ENCODE data around the gene SYCP2.
"Not testable (repeated sequence)": the region's sequence is repeated elsewhere in the genome, so short reads cannot be mapped to it uniquely, and the experiment has no call there.

DNA sequence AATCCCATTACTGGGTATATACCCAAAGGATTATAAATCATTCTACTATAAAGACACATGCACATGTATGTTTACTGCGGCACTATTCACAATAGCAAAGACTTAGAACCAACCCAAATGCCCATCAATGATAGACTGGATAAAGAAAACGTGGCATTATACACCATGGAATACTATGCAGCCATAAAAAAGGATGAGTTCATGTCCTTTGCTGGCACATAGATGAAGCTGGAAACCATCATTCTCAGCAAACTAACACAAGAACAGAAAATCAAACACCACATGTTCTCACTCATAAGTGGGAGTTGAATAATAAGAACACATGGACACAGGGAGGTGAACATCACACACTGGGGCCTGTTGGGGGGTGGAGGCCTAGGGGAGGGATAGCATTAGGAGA, 43.4 kb downstream of the SYCP2 start:
- TF ChIP-seq, protein P1, sequence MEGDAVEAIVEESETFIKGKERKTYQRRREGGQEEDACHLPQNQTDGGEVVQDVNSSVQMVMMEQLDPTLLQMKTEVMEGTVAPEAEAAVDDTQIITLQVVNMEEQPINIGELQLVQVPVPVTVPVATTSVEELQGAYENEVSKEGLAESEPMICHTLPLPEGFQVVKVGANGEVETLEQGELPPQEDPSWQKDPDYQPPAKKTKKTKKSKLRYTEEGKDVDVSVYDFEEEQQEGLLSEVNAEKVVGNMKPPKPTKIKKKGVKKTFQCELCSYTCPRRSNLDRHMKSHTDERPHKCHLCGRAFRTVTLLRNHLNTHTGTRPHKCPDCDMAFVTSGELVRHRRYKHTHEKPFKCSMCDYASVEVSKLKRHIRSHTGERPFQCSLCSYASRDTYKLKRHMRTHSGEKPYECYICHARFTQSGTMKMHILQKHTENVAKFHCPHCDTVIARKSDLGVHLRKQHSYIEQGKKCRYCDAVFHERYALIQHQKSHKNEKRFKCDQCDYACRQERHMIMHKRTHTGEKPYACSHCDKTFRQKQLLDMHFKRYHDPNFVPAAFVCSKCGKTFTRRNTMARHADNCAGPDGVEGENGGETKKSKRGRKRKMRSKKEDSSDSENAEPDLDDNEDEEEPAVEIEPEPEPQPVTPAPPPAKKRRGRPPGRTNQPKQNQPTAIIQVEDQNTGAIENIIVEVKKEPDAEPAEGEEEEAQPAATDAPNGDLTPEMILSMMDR (IDR thresholded peaks at IDR 0.05), result not testable (repeated sequence)
- not testable (repeated sequence) for TF ChIP-seq POLR2A (IDR thresholded peaks at IDR 0.05)
